Liver (tissue), 4 donors: ENCODE measurements around the gene SH2B3. TPM values are rescaled to one million over a fixed set of nuclear protein-coding genes. Genes with fewer than 3 reads are reported as not detected.

Experiments used
- polyA plus RNA-seq, 2 donors: library from polyadenylated mRNA; stranded (reverse) in 1 of 2; unstranded in 1 of 2; fragments of 200-250 nt in 1 of 2; fragments of >200 nt in 1 of 2; fragmentation: Nextera tagmentation in 1 of 2; extraction: Ambion mirVana in 1 of 2; gene quantifications; one replicate each; pipeline versions ENCODE4 v1.2.1 to v1.2.3, GENCODE V29; 2013 to 2015
- total RNA-seq, 2 donors: library from RNA; depleted of rRNA; stranded (reverse); fragments of >200 nt; gene quantifications; one replicate each; pipeline ENCODE4 v1.2.3, GENCODE V29; 2014
- donor health status: healthy.
- donor health status: healthy.
- donor health status: healthy.

The SH2B3 gene
- total and polyA plus RNA-seq, 4 donors, result 4.4 to 18.7 (median 8.8) TPM

Other genes with a start within 250 kb of the SH2B3 start
- 1 to 10 TPM; 2.4 to 5.7 TPM for gene PHETA1, start 36.8 kb upstream of the SH2B3 start, total RNA-seq
- gene PHETA1, start 36.8 kb upstream of the SH2B3 start, polyA plus RNA-seq, result 1 to 10 TPM; 2.5 to 5.4 TPM
- gene ATXN2, start 193.4 kb downstream of the SH2B3 start, total RNA-seq, result 10 to 100 TPM; 11.5 to 33.1 TPM
- gene ATXN2, start 193.4 kb downstream of the SH2B3 start, polyA plus RNA-seq, result 10 to 100 TPM; 14.7 to 29.4 TPM